ENCODE results near the gene PDZD2. TPM values are rescaled to one million over a fixed set of nuclear protein-coding genes. Genes with fewer than 3 reads are reported as not detected.

PDZD2 gene
- total RNA-seq, 1 experiment from 2014 or later: 2.2 TPM

GRCh38 chr5:31895199-31895820 lies 256.4 kb downstream of the PDZD2 start:
- POLR2A ChIA-PET (ENCODE audit: low non-redundant PET): no interaction called here
- Histone ChIP-seq H3K36me3 (ENCODE audit: insufficient read depth, low read length, poor library complexity, severe bottlenecking) (no peaks in the 10 kb centered on the region), H3K27me3 (replicated peaks; ENCODE audit: insufficient read depth, low read depth, low read length, poor library complexity) (no peaks in the 10 kb centered on the region), H3K9me3 (ENCODE audit: low read depth, low read length, poor library complexity, severe bottlenecking) (no peaks in the 10 kb centered on the region), H3K27ac (ENCODE audit: low read depth, low read length, poor library complexity, severe bottlenecking) (no peak overlapping the region), H3K4me1 (ENCODE audit: insufficient read depth, low read length, poor library complexity, severe bottlenecking) (no peaks in the 10 kb centered on the region), H3K4me3 (ENCODE audit: low read depth, low read length, poor library complexity, severe bottlenecking) (no peak overlapping the region)
- TF ChIP-seq EZH2 (IDR thresholded peaks at IDR 0.05; ENCODE audit: borderline replicate concordance, low read depth, low read length, poor library complexity, severe bottlenecking): no peak
- TF ChIP-seq CTCF (conservative IDR thresholded peaks at IDR 0.05; ENCODE audit: low read depth, low read length): no peak
- DNase-seq (ENCODE audit: low spot score): no peak
- intact Hi-C loops (cut with micrococcal nuclease; ENCODE audit: unreplicated experiment): no loop called here
- BruUV-seq (replicated peaks): no TSS peak
- CTCF ChIA-PET: interaction anchor here (0.5 kb wide), 1 partner anchor 149 kb away, joined by 4 read pairs; no protein-coding TSS in a partner anchor

- intact Hi-C loops (cut with micrococcal nuclease; ENCODE audit: unreplicated experiment): no loop called here
- no peak overlapping the region for H3K27ac ChIP-seq (ENCODE audit: low read depth, low read length, poor library complexity, severe bottlenecking)
- CTCF ChIA-PET: no interaction called here
- no peak for DNase-seq (ENCODE audit: low spot score)
- H3K4me3 ChIP-seq (ENCODE audit: low read depth, low read length, poor library complexity, severe bottlenecking): no peak overlapping the region
- no peak for TF ChIP-seq CTCF (conservative IDR thresholded peaks at IDR 0.05; ENCODE audit: low read depth, low read length)
- no peaks in the 10 kb centered on the region for H3K27me3 ChIP-seq (replicated peaks; ENCODE audit: insufficient read depth, low read depth, low read length, poor library complexity)
- H3K4me1 ChIP-seq (ENCODE audit: insufficient read depth, low read length, poor library complexity, severe bottlenecking): no peaks in the 10 kb centered on the region
- POLR2A ChIA-PET (ENCODE audit: low non-redundant PET): no interaction called here
- no peaks in the 10 kb centered on the region for H3K36me3 ChIP-seq (ENCODE audit: insufficient read depth, low read length, poor library complexity, severe bottlenecking)
- no peaks in the 10 kb centered on the region for H3K9me3 ChIP-seq (ENCODE audit: low read depth, low read length, poor library complexity, severe bottlenecking)
- BruUV-seq (replicated peaks): no TSS peak
These were observed 259.2 kb downstream of the PDZD2 start for GRCh38 chr5:31898036-31898632.

- no TSS peak for BruUV-seq (replicated peaks)
- intact Hi-C loops (cut with micrococcal nuclease; ENCODE audit: unreplicated experiment): no loop called here
- no peak for DNase-seq (ENCODE audit: low spot score)
- CTCF ChIA-PET: no interaction called here
- H3K4me3 ChIP-seq (ENCODE audit: low read depth, low read length, poor library complexity, severe bottlenecking): no peak overlapping the region
- H3K36me3 ChIP-seq (ENCODE audit: insufficient read depth, low read length, poor library complexity, severe bottlenecking): no peaks in the 10 kb centered on the region
- no peaks in the 10 kb centered on the region for H3K27me3 ChIP-seq (replicated peaks; ENCODE audit: insufficient read depth, low read depth, low read length, poor library complexity)
- H3K4me1 ChIP-seq (ENCODE audit: insufficient read depth, low read length, poor library complexity, severe bottlenecking): no peaks in the 10 kb centered on the region
- POLR2A ChIA-PET (ENCODE audit: low non-redundant PET): no interaction called here
- no peaks in the 10 kb centered on the region for H3K9me3 ChIP-seq (ENCODE audit: low read depth, low read length, poor library complexity, severe bottlenecking)
- TF ChIP-seq CTCF (conservative IDR thresholded peaks at IDR 0.05; ENCODE audit: low read depth, low read length) (no peak), EZH2 (IDR thresholded peaks at IDR 0.05; ENCODE audit: borderline replicate concordance, low read depth, low read length, poor library complexity, severe bottlenecking) (no peak)
- H3K27ac ChIP-seq (ENCODE audit: low read depth, low read length, poor library complexity, severe bottlenecking): no peak overlapping the region
These were observed 261.4 kb downstream of the PDZD2 start for GRCh38 chr5:31900296-31900865.
